ENCODE results near the gene NIN. TPM values are rescaled to one million over a fixed set of nuclear protein-coding genes. Genes with fewer than 3 reads are reported as not detected.
A peak's percentile ranks its signal among the peaks of the same experiment; 100 is the strongest.
"Not testable (repeated sequence)": the region's sequence is repeated elsewhere in the genome, so short reads cannot be mapped to it uniquely, and the experiment has no call there.

Gene NIN
- total RNA-seq, 1 donor from 2014 or later = 58.7 TPM

- DNase-seq (ENCODE audit: low spot score) = not testable (repeated sequence)
Observed at GRCh38 chr14:50819303-50819702, 11.7 kb downstream of the NIN start.

DNA sequence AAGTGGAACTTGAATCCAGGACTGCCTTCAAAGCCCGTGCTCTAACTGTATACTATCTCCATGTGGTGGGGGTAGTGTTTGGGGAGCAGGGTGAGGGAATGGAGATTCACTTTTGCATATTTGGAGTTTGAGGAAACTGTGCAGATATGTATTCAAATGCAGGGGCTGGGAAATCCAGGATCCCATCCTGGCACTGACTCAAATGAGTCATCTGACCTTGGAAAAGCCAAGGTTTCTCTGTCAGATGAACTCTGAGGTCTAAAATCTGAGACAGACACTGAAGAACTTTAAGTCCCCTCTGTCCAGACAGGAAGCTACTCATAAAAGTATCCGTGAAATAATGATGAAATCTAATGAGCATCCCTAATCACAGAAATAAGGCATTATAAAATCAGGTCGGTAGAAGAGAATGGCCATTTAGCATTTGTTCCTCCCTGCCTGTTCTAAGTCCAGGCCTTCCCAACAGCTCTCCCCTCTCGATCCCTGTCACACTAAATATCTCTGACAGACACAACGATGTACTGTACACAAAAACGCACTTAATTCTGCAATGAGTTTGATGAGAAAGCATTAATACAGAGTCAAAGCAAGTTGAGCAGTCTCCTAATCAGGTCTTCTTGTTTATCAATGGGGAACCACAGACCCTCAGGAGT lies 14.4 kb downstream of the NIN start:
- peak; percentile 68 for DNase-seq (ENCODE audit: low spot score)

DNA sequence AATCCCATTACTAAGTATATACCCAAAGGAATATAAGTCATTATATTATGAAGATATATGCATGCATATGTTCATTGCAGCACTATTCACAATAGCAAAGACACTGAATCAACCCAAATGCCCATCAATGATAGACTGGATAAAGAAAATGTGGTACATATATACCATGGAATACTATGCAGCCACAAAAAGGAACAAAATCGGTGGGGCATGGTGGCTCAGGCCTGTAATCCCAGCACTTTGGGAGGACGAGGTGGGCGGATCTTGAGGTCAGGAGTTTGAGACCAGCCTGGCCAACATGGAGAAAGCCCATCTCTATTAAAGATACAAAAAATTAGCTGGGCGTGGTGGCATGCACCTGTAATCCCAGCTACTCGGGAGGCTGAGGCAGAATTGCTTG lies 15.4 kb downstream of the NIN start:
- DNase-seq (ENCODE audit: low spot score) = not testable (repeated sequence)

GRCh38 chr14:50815058-50815457 lies 15.9 kb downstream of the NIN start:
- not testable (repeated sequence) for DNase-seq (ENCODE audit: low spot score)

DNA sequence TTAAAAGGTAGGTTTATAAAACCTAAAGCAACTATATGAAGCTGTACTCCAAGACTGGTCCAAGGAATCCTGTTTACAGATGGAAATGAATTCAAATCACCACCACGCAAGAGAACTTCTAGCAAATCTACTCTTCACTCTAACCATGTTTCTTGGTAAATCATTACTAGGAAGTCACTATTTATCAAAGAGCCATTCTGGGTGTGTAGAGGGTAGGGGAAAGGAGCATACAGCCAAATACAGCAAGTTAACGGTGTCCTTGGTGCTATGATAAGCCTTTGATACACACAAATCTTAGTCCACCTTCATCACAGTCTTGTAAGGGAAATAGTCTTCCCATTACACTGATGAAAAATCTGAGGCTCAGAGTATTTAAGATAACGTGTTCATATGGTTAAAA lies 16.8 kb downstream of the NIN start:
- no peak for DNase-seq (ENCODE audit: low spot score)

GRCh38 chr14:50813544-50813863 lies 17.5 kb downstream of the NIN start:
- no peak for DNase-seq (ENCODE audit: low spot score)

DNA sequence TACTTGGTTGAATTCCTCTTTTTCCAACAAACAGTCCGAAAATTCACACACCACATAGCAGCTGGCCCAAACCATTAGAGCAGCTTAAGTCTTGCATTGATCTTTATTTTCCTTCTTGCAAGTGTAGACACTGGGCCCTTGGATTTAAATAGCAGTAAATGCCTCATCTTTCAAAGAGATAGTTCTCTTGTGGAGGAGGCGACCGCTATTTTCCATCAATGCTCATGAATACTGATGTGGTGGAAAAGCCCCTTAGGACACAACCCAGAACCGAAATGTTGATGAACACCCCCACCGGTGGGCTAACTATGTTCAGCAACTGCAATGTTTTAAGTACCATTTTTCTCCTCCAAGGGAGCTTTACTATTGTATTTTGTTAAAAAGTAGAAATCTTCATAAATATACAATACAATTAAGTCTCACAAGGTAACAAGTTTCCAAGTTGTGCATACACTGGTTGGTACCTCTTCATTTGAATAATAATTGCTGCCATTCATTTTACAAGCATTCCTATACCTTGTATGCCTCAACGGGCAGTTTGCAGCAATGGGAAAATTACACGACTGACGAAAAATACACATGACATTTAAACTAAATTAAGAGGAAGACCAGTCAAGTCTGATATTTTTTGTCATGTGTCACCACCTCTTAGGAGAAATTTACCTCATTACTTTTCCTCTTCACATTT lies 18.0 kb downstream of the NIN start:
- DNase-seq (ENCODE audit: low spot score) = no peak

- DNase-seq (ENCODE audit: low spot score) = no peak
Observed at GRCh38 chr14:50812180-50812579, 18.8 kb downstream of the NIN start.

- no peak for DNase-seq (ENCODE audit: low spot score)
Observed at GRCh38 chr14:50808053-50808452, 22.9 kb downstream of the NIN start.

DNA sequence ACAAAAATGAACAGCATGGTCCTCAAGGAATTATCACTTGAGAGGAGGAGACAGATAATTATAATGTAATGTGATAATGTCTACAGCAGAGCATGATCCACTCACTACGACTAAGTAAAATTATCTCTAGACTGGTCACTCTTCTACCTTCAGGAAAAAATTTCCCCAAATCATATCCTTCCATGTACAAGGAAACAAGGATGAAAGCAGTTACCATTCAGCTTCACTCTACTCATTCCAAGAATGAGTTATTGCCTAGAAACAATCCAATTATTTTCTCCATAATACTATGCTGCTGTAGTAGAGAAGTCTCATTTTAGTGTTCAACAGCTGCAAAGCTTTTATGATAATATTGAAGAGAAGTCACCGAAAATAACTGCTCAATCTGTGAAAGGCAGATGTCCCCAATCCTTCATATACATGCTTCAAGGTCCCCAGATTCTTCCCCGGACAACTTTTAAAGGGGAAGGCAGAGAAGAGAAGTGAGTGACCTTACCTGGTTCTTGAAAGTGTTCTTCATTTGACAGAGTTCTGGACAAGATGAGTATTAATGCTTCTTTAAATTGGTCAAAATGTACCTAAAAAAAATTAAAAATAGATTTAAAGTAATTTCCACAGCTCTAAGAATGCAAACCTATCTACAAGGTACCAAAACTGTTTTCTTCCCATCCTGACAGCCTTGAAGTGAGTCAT lies 24.6 kb downstream of the NIN start:
- DNase-seq (ENCODE audit: low spot score) = no peak

- DNase-seq (ENCODE audit: low spot score) = no peak
Observed at GRCh38 chr14:50805396-50805795, 25.6 kb downstream of the NIN start.

DNA sequence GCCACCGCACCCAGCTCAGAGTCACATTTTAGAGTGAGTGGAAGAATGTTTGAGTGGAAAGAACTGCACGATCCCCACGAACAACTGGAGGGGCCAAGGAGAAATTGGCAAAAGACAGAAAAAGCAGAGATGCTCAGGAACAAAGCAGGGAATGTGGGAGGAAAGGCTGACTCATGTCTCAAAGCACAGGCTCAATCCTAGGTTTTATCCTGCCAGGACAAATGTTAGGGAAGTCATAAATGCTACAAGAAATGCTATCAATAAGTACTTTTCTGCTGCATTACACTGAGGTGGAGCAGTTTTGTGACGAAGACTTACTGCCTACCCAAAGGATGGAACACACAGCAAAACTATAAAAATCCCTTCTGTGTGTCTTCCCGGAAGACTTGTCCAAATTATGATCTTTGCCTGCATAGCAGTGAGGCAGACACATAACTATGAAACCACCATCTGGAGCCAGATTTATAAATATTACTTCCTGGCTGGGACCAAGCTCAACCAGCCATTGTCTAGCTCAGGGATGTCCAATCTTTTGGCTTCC lies 26.7 kb downstream of the NIN start:
- DNase-seq (ENCODE audit: low spot score) = peak; percentile 89

- DNase-seq (ENCODE audit: low spot score) = no peak
Observed at GRCh38 chr14:50801706-50802105, 29.3 kb downstream of the NIN start.

DNA sequence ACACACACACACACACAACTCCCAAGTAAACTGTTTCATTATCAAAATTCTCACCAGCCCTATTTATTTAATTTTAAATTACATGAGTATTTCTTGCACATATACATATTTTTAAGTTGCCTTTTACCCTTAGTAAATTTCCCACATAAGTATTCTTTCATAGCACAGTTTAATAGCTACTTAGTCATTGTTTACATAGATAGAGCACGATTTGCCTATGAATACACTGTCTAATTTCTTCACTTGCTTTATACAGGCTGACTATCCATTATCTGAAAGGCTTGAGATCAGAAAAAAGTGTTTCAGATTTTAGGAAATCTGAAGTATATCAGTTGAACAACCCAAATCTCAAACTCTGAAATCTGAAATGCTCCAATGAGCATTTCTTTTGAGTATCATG lies 30.9 kb downstream of the NIN start:
- no peak for DNase-seq (ENCODE audit: low spot score)

DNA sequence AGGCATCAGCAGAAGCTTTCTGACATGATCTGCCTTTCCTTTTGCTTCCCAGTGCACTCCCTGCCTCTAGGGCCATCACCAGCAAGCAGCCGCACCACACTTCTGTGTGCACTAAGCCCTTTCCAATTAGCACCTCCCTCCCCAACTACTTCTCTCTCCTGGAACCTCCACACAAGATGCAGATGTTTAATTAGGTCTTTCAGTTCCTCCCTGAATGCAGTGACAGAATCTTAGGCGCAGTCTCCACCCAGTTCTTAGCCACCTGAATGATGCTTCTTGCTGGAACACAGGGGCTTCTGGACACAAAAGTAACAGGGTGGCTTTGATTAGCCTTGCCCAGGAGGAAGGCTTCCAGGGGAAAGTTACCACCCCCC lies 32.9 kb downstream of the NIN start:
- no peak for DNase-seq (ENCODE audit: low spot score)

- no peak for DNase-seq (ENCODE audit: low spot score)
Observed at GRCh38 chr14:50797250-50798047, 33.5 kb downstream of the NIN start.

- peak; percentile 55 for DNase-seq (ENCODE audit: low spot score)
Observed at GRCh38 chr14:50796390-50796789, 34.6 kb downstream of the NIN start.

GRCh38 chr14:50795909-50796308 lies 35.1 kb downstream of the NIN start:
- peak; percentile 36 for DNase-seq (ENCODE audit: low spot score)

DNA sequence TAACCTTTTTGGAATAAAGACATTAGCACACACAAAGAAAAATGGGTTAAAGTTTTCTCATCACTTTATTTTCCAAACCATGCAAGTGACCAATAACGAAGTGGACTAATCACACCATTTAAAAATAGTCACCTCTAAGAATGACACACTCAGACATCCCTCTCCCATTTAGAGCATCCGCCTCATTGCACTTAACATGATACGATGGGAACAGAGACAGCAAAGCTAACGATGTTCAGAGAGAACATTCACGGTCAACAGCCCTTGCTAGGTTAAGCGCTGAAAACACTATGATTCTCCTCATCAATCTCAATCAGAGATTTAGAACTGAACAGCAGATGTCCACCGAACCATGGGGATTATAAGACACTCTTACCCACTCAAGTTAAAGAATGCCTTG lies 35.8 kb downstream of the NIN start:
- no peak for DNase-seq (ENCODE audit: low spot score)

DNA sequence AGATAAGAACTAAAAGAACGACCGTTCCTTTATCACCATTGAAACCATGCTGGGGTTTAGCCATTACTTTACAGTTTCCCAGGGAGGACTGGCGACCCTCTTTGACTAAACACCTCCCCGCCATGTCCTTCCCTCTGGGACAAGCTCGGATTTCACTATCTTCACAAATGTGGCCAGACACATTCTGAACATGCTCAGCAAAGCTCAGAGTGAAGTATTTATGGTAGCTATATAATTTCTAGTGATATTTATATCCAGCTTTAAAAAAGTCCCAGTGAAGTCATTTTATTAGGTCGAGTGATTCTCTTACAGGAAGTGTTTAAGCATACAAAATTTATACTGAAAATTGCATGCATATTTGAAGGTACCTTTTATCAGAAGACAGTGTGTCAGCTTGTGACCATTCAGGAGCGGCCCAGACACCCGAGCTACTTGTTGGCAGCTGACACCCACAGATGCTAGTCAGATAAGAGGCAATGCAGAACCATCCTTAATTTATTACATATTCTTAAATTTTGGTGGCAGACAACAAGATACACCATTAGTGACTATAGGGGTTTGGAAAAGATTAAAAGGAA lies 36.8 kb downstream of the NIN start:
- peak; percentile 84 for DNase-seq (ENCODE audit: low spot score)

- no peak for DNase-seq (ENCODE audit: low spot score)
Observed at GRCh38 chr14:50792634-50793068, 38.3 kb downstream of the NIN start.

DNA sequence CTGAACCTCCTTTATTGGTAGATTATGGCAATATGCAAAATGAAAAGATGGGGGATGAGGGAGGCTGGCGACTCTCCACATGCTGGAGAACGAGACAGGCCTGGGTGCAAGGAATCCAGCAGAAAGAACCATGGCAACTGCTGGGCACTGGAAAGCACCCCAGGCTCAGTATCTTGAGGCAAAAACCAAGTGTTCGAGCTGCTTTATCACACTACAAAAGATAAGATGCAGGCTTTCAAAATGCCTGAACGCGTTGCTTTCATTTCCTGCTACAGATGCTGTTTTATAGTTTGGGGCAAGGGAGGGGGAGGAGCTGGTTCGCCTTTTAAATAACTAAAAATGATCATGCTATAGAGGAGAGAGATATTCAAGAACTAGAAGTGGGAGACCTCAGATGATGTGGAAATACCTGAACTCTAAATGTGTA lies 38.9 kb downstream of the NIN start:
- DNase-seq (ENCODE audit: low spot score) = peak; percentile 76

Measured in umbilical cord (tissue), 2 donors.